DMS114 treated with DMSO at 0.1 percent for 48 hours (cell line): ENCODE results near the gene SLC28A2.
"Not testable (repeated sequence)": the region's sequence is repeated elsewhere in the genome, so short reads cannot be mapped to it uniquely, and the experiment has no call there.

ENCODE experiments used
- DNase-seq: peaks from one replicate; lab custom pipeline; 2025; ENCODE audit not compliant: unreplicated experiment; lab: John Stamatoyannopoulos, UW

The SLC28A2 gene, protein sequence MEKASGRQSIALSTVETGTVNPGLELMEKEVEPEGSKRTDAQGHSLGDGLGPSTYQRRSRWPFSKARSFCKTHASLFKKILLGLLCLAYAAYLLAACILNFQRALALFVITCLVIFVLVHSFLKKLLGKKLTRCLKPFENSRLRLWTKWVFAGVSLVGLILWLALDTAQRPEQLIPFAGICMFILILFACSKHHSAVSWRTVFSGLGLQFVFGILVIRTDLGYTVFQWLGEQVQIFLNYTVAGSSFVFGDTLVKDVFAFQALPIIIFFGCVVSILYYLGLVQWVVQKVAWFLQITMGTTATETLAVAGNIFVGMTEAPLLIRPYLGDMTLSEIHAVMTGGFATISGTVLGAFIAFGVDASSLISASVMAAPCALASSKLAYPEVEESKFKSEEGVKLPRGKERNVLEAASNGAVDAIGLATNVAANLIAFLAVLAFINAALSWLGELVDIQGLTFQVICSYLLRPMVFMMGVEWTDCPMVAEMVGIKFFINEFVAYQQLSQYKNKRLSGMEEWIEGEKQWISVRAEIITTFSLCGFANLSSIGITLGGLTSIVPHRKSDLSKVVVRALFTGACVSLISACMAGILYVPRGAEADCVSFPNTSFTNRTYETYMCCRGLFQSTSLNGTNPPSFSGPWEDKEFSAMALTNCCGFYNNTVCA

DNA sequence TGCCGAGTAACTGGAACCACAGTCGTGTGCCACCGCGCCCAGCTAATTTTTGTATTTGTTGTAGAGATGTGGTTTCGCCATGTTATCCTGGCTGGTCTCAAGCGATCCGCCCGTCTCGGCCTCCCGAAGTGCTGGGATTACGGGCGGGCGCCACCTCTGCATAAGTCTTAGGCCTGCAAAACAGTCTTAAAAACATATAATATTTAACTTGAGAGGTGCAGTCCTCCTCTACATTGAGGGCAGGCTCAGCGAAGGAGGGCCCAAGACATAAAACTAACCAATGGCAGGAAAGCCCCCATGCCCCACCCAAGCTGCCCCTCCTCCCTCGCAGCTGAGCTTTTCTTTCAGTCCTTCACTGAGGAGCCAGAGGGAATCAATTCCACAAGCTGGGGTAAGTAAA, at the start of gene SLC28A2:
Gene SLC28A2 (plus strand): TSS at position 347 of the 400 bp plus-strand sequence. CDS start 982 bp downstream, outside the sequence.
- no peak for DNase-seq

DNA sequence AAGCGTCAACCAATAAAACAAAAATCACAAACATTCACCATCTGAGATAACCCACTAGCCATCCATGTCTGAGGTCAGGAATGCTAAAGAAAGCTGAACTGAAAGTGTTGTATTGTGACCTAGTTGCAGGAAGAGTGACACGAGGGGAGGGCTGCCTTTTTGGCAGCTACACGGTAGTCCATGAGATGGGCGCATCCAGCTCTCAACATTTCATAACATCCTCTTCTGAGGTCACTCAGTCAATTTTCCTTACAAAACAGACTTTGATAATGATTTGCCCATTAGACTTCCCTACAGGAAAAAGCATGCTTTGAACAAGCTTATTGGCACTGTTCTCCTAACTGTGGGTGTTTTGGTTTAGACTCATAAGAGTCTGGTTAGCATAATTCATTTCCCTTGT, 48.9 kb upstream of the SLC28A2 start:
- DNase-seq: no peak

DNA sequence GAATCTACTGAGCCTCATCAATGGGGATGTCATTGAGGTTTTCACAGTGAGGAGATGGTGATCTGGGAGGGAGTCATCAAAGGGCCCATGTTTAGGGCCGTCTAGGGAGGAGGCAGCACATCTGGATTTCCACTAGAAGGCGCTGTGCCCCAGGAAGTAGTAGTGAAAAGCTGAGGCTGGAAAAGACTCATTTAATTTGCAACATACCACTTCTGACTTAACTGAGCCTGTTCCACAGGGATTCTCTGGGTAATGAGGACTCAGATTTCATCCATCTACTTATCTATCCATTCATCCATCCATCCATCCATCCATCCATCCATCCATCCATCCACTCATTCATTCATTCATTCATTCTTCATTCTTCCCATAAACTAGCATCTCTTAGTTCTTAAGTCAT, 46.8 kb upstream of the SLC28A2 start:
- peak; percentile 64 for DNase-seq

DNA sequence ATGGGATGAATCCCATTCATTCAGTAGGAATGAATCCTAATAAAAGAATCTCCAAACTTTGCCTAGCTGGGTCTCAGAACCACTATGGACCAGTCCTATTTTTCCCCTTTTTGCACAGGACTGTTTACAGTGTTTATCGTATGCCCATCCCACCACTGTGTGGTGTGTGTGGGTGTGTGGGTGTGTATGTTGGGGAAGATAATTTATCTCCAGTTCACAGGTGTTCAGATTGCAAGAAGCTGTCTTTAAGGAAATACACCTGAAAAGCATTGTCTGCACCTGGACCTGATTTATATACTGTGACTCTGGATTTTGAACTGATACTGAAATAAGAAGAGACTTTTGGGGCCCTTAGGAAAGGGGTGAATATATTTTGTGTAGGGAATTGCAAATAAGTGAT, 39.5 kb upstream of the SLC28A2 start:
- DNase-seq: no peak

DNA sequence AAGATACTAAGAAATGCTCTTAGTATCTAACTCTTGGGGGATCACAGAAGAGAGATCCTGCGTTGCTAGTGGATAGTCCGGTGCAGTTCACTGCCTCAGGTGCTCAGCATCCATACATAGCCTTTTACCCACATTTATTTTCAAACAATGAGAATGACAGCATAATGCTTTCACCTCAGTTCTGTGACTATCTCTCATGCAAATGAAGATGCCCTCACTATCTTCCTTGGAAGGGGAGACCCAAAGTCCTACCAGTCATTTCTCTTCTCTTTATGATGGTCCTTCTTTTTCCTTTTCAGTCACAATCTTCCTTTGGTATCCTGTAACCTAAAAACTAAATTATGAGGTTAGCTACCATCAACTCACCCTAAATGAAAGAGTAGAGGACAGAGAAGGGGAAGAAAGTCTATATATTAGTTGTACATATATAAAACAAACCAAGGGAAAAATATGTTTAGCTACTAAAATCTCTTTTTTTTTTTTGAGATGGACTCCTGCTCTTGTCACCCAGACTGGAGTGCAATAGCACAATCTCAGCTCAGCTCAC, 30.9 kb upstream of the SLC28A2 start:
- no peak for DNase-seq

DNA sequence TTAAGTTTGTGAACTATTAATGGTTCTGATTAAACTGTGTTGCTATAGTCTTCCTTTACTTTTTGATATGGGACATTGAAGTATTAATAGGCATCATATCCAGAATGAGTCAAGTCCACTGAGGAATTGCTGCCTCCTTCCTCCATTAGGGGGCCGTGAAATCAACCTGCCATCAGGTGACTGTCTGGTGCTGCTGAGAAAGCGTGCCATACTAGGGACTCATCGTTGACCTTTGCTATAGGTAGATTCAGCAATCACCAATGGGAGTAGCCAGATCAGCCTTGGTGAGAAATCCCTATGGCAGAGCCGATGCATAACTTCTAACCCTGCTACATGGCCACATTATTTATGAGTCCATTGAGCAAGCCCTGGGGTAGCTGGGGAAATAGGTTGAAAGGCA, 30.1 kb upstream of the SLC28A2 start:
- DNase-seq: no peak

DNA sequence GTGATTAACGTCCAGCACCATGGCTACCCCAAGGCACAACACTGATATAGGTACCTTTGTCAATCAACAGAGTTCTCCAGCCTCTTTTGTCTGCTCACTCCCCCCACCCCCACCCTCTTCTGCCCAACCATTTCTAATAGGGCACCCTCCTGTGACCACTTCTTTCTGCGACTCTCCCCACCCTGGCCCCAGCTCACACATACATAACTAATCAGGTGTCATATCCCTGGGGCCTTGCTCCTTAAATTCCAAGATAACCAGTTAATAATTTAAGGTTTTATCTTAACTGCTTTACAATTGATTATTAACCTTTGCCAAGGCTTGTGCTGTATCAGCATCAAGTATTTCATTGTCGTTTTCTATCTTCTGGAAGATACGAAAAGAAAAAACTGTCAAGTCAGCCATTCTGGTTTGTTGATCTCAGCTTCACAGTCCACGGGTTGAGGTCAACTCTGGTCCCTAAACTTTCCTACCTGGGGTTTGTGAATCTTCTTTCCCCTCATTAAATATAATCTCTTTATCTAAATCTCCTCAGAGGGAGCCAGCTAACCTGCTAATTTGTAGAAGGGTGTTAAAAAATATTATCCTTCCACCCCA, 27.3 kb upstream of the SLC28A2 start:
- DNase-seq: no peak

DNA sequence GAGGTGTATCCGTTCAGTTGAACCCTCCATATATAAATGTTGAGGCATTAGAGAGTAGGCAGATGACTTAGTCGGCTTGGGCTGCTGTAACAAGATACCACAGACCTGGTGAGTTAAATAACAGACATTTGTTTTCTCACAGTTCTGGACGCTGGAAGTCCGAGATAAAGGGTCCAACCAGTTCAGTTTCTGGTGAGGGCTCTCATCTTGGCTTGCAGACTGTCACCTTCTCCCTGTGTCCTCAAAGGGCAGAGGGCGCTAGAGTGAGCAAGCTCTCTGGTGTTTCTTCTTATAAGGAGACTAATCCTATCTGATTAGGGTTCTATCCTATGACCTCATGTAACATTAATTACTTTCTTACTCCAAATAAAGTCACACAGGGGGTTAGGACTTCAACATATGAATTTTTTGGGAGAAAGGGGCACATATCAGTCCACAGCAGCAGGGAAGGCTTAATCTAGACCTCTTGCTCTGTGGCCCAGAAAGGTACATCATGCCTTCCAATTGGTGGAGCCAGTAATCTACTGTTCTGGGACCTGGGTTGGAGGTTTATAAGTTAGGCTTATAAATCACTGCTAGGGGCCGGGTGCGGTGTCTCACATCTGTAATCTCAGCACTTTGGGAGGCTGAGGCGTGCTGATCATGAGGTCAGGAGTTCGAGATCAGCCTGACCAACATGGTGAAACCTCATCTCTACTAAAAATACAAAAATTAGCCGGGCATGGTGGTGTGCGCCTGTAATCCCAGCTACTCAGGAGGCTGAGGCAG, 26.3 kb upstream of the SLC28A2 start:
- no peak for DNase-seq

DNA sequence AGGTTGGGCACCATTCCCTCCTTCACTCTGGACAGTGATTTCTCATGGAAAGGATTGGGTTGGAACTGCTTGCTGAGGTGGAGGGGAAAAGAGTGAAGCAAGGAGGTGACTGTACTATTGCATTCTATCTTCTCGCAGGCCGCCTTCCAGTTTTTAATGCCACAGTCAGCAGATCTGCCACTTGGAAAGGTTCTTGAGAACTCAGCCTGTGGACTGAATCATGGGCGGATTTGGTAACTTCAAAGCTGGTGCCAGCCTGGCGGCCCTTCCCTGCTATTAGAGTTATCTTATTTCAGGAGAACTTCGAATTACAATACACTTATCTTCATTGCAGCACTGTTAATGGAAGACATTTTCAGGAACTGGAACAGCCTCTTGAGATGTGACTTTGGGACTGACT, 23.1 kb upstream of the SLC28A2 start:
- DNase-seq: no peak

DNA sequence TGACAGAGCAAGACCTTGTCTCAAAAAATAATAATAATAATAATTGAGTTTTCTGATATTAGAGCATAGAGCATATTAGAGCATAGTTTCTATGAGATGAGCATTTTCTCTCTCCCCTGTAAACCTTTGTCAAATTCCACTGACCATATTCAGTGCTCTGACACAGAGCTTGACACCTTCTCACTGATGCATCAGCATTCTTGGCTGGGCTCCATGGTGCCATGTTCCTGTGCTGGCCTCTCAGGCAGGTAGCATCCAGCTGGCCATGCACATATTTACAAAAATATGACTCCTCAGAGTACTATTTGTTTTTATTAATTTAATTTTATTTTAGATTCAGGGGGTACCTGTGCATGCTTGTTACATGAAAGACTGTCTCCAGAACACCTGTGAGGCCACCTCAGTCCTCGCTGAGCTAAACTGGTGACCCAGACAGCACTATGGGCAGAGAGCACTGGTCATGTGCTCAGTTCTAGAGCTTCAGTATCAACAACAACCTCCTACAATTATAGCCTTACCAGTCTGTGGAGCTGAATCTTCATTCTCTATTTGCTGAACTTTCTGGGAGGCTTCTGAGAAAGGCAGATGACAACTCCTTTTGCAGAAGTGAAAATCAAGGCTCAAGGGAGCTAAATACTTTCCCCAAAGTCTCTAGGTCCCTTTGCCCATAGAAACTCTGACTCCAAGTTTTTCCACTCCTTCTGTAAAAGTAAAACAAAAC, 21.6 kb upstream of the SLC28A2 start:
- DNase-seq: no peak

DNA sequence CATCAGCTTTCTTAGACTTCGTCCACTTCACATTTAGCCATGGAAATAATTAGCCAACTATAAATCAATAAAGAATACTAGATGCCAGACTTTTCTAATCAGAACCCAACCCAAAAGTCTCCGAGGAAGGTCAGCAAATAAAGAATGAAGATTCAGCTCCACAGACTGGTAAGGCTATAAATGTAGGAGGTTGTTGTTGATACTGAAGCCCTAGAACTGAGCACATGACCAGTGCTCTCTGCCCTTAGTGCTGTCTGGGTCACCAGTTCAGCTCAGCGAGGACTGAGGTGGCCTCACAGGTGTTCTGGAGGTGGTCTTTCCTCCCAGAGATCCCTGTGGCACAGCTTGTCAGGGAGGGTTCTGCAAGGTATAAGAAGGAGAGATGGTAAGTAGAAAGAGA, 20.9 kb upstream of the SLC28A2 start:
- DNase-seq: no peak

DNA sequence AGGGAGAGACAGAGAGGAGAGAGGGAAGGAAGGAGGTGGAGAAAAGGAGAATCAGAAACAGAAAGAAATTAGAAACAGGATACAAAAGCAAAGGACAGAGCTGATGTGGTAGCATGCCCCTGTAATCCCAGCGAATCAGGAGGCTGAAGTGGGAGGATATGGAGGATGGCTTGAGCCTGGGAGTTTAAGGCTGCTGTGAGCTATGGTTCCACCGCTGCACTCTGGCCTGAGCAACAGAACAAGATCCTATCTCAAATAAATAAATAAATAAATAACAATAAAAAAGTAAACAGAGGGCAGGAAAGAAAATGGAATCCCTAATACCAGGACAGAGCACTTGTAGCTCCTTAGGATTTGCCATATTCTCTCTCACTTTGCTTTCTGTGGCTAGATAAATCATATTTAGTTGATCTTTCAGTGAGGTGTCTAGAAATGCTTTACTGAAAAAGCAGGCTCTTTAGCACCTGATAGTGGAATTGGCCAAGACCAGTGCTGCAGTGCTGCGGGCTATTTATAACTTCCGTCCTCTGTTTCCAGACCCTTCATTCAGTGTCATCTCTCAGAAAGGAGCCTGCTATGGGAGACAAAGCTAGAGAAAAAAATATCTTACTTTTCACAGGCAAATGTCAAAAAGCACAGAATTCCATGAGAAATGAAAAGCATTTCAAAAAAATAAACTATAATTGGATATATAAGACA, 20.0 kb upstream of the SLC28A2 start:
- DNase-seq: no peak

DNA sequence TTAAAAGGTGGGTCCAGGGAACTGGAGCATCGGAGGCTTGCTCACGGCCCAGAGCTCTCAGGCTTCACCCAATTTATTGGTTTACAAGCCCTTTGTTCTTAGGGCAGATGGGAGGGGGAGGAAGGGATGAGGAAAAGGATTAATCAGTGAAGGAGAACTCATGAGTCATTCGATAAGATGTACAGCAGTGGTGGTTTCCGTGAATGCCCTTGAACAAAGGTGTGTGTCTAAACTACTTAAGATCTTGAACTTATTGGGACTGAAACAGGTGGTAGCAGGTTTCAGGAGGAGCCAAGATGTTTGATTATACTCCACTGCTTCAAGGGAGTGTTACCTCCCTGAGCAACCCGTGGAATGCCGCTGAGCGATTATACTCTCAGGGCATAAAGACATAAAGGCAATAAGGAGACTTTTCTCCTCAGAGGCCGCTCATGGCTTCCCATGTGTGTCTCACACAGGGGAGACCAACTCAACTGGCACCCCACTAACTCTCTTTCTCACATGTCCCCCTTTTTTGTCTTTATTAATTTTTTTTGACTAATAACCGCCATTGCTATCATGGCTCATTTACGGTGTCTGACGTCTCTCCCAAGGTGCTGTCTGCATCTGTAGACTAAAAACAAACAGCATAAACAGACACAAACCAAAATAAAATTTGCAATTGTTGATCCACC, 17.3 kb upstream of the SLC28A2 start:
- DNase-seq: no peak

DNA sequence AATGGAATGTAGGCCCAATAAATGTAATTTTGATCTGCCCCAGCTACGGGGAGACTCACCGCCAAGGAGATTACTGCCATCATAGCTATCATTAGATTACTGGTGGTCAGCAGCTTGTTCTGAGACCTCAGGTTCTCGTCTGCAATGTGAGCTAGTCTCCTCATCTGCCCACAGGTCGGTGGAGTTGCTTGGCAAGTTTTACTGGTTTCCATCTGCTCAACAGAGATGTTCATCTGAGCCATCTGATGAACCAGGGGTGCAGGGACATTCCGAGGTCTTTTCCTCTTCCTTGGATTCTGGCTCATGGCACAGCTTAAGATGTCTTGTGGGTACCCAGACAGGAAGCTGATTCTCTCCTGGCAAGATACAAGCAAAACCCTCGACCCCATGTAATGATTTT, 15.2 kb upstream of the SLC28A2 start:
- DNase-seq: not testable (repeated sequence)

DNA sequence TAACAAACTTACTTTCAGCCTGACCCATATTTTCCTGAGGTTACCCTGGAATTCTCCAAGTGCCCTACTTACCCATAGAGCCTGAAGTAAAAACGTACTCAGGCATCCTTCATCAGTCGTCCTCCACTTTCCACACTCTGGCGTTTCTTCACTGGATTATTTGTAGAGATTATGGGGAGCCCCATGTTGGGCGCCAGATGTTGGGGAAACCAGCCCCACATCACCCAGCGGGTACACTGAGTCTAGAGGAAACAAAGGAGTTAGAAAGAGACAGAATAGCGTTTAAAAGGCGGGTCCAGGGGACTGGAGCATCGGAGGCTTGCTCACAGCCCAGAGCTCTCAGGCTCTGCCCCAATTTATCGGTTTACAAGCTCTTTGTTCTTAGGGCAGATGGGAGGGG, 9.7 kb upstream of the SLC28A2 start:
- no peak for DNase-seq

DNA sequence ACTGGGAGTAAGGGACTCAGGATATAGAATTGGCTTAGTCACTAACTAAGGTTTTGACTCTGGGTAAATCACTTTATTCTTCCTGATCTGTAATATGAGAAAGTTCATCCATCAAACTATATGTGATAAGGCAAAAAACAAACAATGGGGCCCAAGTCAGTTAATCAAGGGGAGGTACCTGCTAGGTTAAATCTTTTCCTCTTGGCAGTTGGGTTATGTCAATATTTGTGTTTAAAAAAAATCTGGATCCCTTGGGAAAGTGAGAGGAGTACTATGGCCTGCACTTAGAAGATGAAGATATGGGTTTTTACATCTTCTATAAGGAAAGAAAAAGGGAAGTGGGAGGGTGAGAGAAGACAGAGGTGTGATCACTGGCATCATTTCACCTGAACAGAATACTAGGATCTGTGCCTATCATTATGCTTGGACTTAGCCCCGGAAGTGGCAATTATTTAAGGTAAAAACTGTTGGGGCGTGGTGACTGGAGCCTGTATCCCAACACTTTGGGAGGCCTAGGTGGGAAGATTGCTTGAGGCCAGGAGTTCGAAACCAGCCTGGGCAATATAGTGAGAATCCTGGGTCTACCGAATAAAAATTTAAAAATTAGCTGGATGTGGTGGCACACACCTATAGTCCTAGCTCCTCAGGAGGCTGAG, 2.8 kb upstream of the SLC28A2 start:
- no peak for DNase-seq

DNA sequence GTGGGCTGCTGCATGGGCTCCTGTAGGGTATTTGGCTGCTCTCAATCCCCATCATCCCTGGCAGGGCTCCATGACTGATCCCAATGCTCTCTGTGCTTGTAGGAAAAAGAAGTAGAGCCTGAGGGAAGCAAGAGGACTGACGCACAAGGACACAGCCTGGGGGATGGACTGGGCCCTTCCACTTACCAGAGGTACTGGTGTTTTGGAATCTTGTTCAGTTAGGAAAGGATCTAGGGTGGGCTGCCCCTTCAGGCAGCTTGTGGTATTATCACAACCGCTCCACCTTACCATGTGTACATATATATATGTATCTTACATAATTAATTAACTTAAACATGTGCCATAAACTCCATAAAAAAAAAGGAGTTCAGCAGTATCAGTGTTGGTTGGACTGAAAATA, 1.3 kb downstream of the SLC28A2 start:
- no peak for DNase-seq

DNA sequence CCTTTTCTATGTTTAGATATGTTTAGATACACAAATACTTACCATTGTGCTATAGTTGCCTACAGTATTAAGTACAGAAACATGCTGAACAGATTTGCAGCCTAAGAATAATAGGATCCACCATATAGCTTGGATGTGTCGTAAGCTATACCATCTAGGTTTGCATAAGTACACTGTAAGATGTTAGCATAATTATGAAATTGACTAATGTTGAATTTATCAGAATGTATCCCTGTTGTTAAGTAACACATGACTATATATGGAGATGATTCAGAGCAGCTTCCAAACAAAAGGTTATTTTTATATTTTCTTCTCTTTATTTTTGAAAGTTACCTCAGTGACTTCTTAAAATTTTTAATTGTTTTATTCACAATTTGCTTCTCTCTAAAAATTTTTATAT, 2.4 kb downstream of the SLC28A2 start:
- DNase-seq: no peak

DNA sequence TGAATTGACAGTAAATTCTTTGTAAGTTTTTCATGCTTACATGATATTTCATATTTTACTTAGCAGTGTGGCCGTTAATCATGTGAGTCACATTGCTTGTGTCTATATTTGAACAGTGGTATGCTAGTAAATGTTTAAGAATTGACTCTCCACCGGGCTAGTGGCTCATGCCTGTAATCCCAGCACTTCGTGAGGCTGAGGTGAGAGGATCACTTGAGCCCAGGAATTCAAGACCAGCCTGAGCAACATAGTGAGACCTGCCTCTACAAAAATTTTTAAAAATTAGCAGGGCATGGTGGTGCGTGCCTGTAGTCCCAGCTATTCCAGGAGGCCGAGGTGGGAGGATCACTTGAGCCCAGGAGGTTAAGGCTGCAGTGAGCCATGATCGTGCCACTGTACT, 2.8 kb downstream of the SLC28A2 start:
- DNase-seq: not testable (repeated sequence)
